ENCODE data around the gene PPP4C.
"Not testable (repeated sequence)": the region's sequence is repeated elsewhere in the genome, so short reads cannot be mapped to it uniquely, and the experiment has no call there.

The PPP4C gene

GRCh38 chr16:30122604-30123160 lies 46.9 kb downstream of the PPP4C start:
- DNase-seq (ENCODE audit: low read depth, low spot score), result no peak

- DNase-seq (ENCODE audit: low read depth, low spot score), result no peak
Observed at GRCh38 chr16:30124985-30125379, 49.2 kb downstream of the PPP4C start.

- DNase-seq (ENCODE audit: low read depth, low spot score), result not testable (repeated sequence)
Observed at GRCh38 chr16:30125690-30126089, 49.9 kb downstream of the PPP4C start.

- no peak for DNase-seq (ENCODE audit: low read depth, low spot score)
Observed at GRCh38 chr16:30127993-30128392, 52.2 kb downstream of the PPP4C start.

GRCh38 chr16:30131869-30132475 lies 56.2 kb downstream of the PPP4C start:
- no peak for DNase-seq (ENCODE audit: low read depth, low spot score)

GRCh38 chr16:30132591-30132990 lies 56.8 kb downstream of the PPP4C start:
- DNase-seq (ENCODE audit: low read depth, low spot score), result no peak
